HG02610 (cell line): ENCODE data around the gene SEMA3C.
A peak's percentile ranks its signal among the peaks of the same experiment; 100 is the strongest.

Experiments used
- ATAC-seq: cut with Tn5 transposase; IDR thresholded peaks from one replicate; pipeline ENCODE4 v1.9.1; 2021; ENCODE audit warnings: mild to moderate bottlenecking, moderate library complexity; ENCODE audit not compliant: unreplicated experiment

The SEMA3C gene

GRCh38 chr7:80749270-80749669 is 169.6 kb downstream of the SEMA3C start:
- no peak for ATAC-seq

GRCh38 chr7:80748363-80749042 is 170.3 kb downstream of the SEMA3C start:
- ATAC-seq = no peak

- ATAC-seq = no peak
These were observed 177.9 kb downstream of the SEMA3C start for GRCh38 chr7:80740778-80741545.

GRCh38 chr7:80736371-80737125 is 182.3 kb downstream of the SEMA3C start:
- no peak for ATAC-seq

- no peak for ATAC-seq
These were observed 183.5 kb downstream of the SEMA3C start for GRCh38 chr7:80735330-80735729.

- no peak for ATAC-seq
These were observed 184.8 kb downstream of the SEMA3C start for GRCh38 chr7:80734011-80734410.

GRCh38 chr7:80733333-80733915 is 185.4 kb downstream of the SEMA3C start:
- no peak for ATAC-seq

- no peak for ATAC-seq
These were observed 186.2 kb downstream of the SEMA3C start for GRCh38 chr7:80732630-80733029.

- no peak for ATAC-seq
These were observed 187.6 kb downstream of the SEMA3C start for GRCh38 chr7:80731281-80731680.

GRCh38 chr7:80729591-80730320 is 189.1 kb downstream of the SEMA3C start:
- ATAC-seq = no peak

- ATAC-seq = no peak
These were observed 192.2 kb downstream of the SEMA3C start for GRCh38 chr7:80726666-80727065.

GRCh38 chr7:80725181-80725611 is 193.7 kb downstream of the SEMA3C start:
- no peak for ATAC-seq

GRCh38 chr7:80724249-80724871 is 194.5 kb downstream of the SEMA3C start:
- ATAC-seq = no peak

GRCh38 chr7:80722616-80723195 is 196.1 kb downstream of the SEMA3C start:
- ATAC-seq = no peak

GRCh38 chr7:80721883-80722615 is 196.8 kb downstream of the SEMA3C start:
- peak; percentile 51 for ATAC-seq

- ATAC-seq = no peak
These were observed 198.7 kb downstream of the SEMA3C start for GRCh38 chr7:80720146-80720545.

GRCh38 chr7:80719261-80719660 is 199.6 kb downstream of the SEMA3C start:
- no peak for ATAC-seq

GRCh38 chr7:80711531-80711930 is 207.3 kb downstream of the SEMA3C start:
- ATAC-seq = no peak

GRCh38 chr7:80708123-80708522 is 210.7 kb downstream of the SEMA3C start:
- ATAC-seq = no peak
